M059J (cell line): ENCODE measurements around the gene DENND2C. TPM values are rescaled to one million over a fixed set of nuclear protein-coding genes. Genes with fewer than 3 reads are reported as not detected.
"Not testable (repeated sequence)": the region's sequence is repeated elsewhere in the genome, so short reads cannot be mapped to it uniquely, and the experiment has no call there.

Source experiments
- DNase-seq: peaks from one replicate; pipeline ENCODE4 v3.0.0-alpha.2; 2012; ENCODE audit warnings: low read depth
- total RNA-seq: library from RNA; depleted of rRNA; stranded (reverse); fragments of >200 nt; shearing (Covaris generic); gene quantifications from 2 replicates; pipeline ENCODE4 v1.2.3, GENCODE V29; 2014

Gene DENND2C
- total RNA-seq, 1 experiment from 2014 or later, result 0.84 TPM

GRCh38 chr1:114609026-114609425, 60.8 kb downstream of the DENND2C start:
- DNase-seq, result no peak

GRCh38 chr1:114607223-114607622, 62.6 kb downstream of the DENND2C start:
- no peak for DNase-seq

DNA sequence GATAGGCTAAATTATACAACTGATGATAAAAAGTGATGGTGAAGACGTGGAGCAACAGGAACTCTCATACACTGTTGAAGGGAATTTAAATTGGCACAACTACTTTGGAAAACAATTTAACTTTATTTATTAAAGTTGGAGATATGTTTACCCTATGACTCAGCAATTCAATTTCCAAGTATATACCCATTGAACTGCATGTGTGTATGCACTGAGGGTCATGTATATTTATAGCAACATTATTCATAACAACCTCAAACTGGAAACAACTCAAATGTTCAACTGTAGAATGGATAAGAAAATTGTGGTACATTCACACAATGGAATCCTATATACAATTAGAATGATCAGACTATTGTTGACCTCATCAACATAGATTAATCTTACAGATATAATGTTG, 71.9 kb downstream of the DENND2C start:
- DNase-seq, result no peak

GRCh38 chr1:114595602-114596001, 74.2 kb downstream of the DENND2C start:
- no peak for DNase-seq

- DNase-seq, result no peak
Measured at GRCh38 chr1:114594046-114594445, 75.8 kb downstream of the DENND2C start.

GRCh38 chr1:114589122-114589521, 80.7 kb downstream of the DENND2C start:
- DNase-seq, result no peak

DNA sequence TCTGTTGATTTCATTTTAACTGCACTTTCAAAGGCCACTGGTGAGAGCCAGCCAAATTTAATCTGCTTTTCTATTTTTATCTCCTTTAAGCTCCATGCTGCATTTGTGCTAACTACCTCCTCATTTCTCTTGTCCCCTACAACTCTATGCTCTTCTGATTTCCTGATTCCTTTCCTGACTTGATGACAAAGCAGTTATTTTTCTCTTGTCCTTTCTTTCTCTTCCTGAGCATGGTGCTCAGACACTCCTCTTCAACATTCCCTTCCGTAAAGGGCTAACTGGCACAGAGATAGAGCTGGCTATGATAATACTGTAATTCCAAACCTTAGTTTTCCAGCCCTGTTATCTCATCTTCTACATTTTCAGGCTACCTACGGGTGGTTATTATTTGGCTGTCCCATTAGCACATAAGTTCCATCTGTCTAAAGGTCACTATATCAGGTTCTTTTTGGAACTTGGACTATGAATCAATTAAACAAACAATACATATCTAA, 81.6 kb downstream of the DENND2C start:
- no peak for DNase-seq

GRCh38 chr1:114587203-114587991, 82.5 kb downstream of the DENND2C start:
- no peak for DNase-seq

GRCh38 chr1:114586513-114587047, 83.3 kb downstream of the DENND2C start:
- DNase-seq, result no peak

- DNase-seq, result no peak
Measured at GRCh38 chr1:114585231-114585630, 84.6 kb downstream of the DENND2C start.

- peak; percentile 98 for DNase-seq
Measured at GRCh38 chr1:114581335-114582287, 88.2 kb downstream of the DENND2C start, which contains the start of gene BCAS2. Gene BCAS2 (minus strand): TSS chr1:114581615. CDS start chr1:114581591, 24 bp downstream.

DNA sequence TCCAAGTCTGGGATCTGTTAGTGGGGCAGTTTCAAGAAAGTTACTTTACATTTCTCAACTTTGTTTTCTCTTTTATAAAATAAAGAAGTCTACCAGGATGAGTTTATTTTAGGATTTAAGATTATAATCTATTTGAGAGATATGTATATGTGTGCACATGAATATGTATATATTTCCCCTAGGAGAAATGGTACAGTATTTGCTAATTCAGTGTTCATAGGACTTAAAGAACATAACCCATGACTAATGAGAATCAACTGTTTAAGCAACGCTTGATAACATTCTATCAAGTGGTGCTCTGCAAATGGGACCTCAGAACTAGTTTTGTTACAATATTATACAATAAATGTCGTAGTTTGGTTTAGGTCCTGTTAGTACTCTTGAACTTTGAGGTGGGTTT, 95.5 kb downstream of the DENND2C start:
- DNase-seq, result no peak

- DNase-seq, result no peak
Measured at GRCh38 chr1:114564141-114564540, 105.7 kb downstream of the DENND2C start.

DNA sequence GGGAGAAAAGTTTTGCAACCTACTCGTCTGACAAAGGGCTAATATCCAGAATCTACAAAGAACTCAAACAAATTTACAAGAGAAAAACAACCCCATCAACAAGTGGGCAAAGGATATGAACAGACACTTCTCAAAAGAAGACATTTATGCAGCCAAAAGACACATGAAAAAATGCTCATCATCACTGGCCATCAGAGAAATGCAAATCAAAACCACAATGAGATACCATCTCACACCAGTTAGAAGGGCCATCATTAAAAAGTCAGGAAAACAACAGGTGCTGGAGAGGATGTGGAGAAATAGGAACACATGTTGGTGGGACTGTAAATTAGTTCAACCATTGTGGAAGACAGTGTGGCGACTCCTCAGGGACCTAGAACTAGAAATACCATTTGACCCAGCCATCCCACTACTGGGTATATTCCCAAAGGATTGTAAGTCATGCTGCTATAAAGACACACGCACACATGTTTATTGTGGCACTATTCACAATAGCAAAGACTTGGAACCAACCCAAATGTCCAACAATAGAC, 106.8 kb downstream of the DENND2C start:
- not testable (repeated sequence) for DNase-seq

DNA sequence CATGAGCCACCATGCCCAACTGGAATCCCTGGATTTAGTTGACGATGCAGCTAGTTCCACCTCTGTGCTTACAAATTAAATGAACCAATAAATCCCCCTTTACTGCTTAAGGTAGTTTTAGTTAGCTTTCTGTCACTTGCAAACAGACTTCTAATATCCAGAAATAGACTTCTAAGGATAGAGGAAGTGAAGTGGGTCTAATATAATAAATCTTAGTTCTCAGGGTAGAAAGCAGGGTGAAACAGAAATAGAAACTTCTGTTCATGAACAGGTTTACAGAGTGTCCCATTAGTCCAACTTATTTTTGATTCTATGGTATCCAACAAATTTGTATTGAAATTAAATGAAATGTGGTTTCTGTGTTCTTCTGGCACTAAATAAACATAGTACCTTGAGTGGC, 108.5 kb downstream of the DENND2C start:
- no peak for DNase-seq

DNA sequence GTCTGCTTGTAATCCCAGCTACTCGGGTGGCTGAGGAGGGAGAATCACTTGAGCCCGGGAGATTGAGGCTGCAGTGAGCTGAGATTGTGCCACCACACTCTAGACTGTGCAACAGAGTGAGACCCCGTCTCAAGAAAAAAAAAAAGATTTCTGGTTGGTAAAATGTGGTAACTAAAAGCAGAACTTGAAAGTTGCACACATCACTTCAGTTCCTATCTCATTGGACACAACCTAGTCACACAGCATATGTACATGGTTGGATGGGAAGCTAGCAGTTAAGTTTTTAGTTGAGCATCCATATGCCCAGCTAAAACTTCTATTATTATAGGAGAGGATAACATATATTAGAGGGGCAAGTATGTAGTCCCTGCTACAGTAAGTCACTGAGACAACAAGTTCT, 110.5 kb downstream of the DENND2C start:
- DNase-seq, result no peak

GRCh38 chr1:114558544-114558943, 111.3 kb downstream of the DENND2C start:
- peak; percentile 8 for DNase-seq

DNA sequence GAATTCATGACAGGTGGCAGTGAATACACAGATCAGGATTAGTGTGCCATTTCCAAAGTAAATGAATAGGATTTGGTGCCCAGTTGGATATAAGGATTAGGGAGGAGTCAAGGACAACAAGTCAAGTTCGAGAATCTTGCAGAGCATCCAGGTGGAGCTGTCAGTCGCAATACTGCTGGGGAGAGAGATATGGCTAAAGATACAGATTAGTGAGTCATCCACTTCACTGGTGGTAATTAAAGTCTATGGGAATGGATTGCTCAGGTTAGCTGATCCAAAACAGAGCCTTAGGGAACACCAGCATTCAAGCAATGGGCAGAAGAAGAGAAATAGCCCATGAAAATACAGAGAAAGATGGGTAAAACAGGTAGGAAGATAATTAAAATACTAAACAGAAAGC, 115.3 kb downstream of the DENND2C start:
- peak; percentile 5 for DNase-seq

GRCh38 chr1:114552106-114552639, 117.7 kb downstream of the DENND2C start:
- DNase-seq, result no peak

DNA sequence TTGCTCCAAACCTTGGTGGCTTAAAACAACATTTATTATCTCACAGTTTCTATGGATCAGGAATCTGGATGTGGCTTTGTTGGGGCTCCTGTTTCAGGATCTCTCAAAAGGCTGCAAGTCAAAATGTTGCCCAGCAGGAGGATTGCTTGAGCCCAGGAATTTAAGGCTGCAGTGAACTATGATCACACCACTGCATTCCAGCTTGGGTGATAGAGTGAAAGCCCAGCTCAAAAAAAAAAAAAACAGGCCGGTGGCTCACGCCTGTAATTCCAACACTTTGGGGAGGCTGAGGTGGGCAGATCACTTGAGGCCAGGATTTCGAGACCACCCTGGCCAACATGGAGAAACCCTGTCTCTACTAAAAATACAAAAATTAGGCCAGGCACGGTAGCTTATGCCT, 118.4 kb downstream of the DENND2C start:
- DNase-seq, result no peak

DNA sequence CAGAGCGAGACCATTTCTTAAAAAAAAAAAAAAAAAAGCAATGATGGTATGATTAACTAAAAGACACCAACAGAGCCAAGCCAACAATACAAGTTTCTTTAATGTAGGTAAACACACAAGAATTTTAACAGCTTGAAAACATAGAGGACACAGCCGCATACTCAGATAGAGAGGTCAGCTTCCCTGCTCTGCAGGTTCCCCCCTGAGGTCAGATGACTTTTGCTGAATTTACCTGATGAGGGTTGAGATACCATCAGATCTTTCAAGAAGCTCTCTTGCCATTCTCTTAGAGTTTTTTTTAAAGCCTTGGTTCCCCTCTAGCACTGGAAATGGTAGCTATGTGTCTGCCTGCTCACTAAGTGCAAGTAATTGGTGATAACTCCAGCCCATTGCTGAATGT, 119.5 kb downstream of the DENND2C start:
- DNase-seq, result no peak

GRCh38 chr1:114549137-114549536, 120.7 kb downstream of the DENND2C start:
- peak; percentile 2 for DNase-seq
